Fibroblast of skin of left biceps (primary cell): ENCODE measurements around the gene FBN1.

Source experiments
- DNase-seq, 2 experiments: peaks; one replicate each; pipeline ENCODE4 v3.0.0-alpha.2; 2013; ENCODE audit warnings: low read depth in 2 of 2

The FBN1 gene

DNA sequence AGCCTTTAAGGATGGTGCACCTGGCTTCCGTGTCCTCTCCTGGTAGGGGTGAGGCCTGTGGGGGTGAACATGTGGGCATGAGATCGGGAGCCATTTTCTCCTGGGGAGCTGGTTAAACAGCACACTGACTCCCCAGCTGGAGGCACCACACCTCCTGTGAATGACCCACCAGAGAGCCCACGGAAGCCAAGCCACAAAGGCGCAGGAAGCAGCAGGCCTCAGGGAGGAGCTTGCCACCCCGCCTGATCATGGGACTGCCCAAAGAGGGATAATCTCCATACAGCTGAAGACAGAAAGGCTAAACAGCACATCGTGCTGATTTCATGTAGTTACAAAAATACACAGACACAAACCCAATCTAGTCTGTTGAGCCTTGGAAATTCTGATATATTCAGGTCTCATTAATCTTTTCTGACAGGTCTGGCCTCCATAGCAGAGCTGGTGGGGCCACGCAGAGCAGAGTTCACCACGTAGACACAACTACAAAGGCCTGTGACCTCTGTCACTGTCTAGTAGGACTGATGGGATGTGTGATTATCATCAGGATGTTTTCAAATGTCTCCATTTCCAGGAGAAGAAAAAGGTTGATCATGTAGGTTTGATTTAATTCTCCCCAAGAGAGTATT lies 239.1 kb downstream of the FBN1 start:
- DNase-seq, result no peak

DNA sequence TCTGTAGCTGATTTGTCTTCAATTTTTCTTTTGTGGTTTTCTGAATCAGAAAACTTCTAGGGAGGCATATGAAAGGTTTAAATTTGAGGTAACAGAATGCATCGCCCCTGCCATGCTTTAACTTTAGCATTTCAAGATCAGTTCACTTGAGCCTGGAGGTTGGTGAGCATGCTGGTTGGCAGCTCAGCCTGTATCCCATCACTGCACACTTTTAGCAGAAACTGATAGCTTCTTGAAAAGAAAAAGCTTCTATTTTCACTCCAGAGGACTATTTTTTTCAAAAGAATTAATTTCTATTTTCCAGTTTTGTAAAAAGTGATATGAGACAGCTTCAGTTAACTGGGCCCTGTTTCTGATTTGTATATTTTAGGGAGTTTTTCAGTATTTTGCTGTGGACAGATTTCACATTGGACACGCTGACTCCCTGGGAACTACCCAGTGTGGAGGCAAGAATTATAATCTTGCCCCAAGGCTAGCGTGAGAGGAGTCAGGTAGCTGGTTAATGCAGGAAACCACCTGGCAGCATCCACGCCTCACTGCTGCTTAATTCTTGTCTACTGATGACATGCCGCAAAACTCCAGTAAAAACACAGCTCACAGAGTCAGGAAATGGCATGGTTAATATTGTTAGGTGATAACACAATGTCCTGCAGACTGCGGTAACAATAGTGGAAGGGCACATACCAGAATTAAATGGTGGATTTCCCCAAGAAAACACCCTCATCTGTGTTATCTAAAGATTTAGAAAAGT lies 242.9 kb downstream of the FBN1 start:
- DNase-seq, result no peak

DNA sequence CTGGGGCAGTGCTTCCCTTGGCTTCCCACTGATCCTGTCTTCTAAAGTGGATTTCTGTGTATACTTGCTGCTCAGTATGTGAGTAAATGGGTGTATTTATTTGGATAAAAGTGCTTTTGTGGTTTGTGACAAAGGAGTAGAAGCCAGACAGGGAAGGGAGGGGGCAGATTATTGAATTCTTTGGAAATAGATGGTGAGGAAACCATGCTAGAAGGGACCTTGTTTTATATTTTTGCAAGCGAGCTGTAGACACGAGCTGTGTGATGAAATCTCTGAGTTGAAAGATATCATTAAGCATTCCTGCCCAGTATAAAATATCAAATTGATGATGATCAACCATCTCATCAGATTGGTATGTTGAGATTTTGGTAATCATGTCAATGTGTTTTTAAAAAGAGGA lies 245.4 kb downstream of the FBN1 start:
- peak in 1 of 2 experiments; percentile 47 for DNase-seq

DNA sequence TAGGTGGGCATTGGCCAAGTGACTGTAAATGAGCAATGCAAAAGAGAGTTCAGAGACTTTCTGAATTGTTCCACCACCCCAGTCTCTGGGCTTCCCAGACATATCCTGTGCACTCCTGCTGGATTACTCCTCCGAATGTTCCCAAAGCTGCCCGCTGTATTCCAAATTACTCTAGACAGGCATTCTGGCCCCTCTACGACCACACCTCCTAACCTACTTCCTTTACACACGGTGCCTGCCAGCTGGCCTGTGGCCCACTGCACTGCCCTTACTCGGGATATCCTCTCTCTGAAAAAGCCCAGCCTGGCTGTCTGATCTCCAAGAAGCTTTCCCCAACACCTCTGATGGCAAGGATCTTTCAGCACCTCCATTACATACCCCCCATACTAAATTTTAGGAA lies 247.7 kb downstream of the FBN1 start:
- no peak for DNase-seq

DNA sequence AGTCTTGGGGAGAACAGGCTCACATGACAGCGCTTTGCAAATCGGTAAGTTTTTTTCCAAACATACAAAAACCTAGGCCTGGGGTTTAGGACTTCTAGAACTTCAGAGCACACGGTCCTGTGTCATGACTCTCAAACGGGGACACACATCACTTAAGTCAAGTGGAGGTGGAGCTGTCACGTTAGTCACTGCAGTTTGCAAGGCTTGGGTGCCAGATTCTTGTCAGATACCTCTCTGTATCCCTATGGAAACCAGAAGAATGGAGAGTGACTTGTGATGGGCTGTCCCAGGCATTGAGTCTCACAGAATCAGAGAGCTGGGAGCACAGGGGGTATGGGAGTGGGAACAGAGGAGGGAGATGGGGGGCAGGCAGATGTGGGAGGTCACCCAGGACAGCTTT lies 249.5 kb downstream of the FBN1 start:
- no peak for DNase-seq

DNA sequence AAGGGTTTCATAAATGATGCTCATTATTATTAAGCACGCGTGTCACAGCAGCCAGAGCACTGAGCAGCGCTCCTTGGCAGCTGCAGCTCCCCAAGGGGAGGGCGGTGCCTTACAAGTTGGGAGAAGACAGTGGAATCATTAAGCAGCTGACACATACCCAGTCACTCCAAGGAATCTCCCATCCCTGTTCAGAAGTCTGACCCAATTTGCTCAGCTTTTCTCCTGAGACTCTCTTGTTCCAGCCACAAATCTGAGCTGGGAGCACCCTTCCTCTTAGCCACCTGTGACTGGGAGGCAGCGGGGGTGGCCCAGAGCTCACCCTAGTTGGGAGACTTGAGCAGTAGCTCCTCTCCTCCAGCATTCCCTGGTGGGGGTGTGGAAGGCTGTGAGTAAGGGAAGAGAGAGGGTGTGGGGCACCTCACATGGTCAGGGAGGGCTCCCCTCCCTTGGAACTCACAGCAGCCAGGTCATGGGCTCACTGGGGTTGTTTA lies 249.9 kb downstream of the FBN1 start:
- peak in 1 of 2 experiments; percentile 63 for DNase-seq

DNA sequence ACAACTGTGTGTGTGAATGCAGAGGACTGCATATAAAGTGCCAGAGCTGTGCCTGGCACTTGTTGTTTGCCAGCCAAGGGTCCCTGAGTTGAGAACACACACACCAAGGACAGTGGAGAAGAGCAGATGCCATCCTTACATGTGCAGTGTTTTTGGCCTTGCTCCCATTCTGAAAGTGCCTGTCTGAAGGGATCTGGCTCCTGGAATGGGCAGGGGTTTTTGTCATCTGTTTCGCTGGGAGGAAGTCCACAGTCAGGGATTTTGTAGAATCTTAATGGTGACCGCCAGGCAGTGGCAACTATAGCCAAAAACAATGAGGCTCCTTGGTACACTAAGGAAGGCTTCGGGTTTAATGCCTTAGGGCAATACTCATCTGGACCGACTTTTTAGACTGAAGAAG lies 250.5 kb downstream of the FBN1 start:
- DNase-seq, result no peak

DNA sequence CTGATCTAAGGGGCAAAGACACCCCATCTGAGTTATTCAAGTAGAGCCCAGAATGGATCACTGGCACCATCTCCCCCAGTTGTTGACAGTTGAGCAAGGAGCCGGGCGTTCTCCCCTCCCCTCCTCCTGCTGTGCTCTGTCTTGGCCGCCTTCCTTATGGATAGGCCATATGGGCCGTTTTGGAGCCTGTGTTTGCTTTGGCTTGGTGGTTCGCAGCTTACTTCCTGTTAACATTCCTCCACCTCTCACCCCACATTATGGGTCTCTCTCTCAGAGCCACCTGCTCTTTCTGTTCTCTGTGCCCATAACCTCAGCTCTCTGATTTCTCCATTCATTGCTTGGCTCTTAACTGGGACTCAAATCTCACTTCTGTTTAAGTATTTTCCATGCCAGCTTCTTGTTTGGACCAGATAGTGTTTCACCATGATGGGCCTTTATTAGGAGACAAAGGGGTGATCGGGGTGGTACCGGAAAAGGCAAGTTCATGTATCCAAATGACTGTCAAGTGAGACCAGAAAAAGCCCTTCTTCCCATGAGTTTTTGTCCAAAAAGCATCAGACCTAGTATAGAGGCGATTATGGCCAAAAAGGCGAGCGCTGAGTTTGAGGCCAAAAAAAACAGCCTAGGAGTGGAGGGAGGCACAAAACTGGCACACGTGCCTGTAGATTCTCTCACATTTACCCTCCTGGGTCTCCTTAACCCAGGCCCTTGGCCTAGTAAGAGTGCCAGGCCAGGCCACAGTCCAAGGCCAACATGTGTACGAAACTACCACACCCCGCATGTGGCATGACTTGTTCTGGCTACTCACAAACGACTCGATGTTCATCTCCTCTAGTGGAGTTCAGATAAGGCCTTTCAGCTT lies 251.6 kb downstream of the FBN1 start:
- DNase-seq, result no peak

DNA sequence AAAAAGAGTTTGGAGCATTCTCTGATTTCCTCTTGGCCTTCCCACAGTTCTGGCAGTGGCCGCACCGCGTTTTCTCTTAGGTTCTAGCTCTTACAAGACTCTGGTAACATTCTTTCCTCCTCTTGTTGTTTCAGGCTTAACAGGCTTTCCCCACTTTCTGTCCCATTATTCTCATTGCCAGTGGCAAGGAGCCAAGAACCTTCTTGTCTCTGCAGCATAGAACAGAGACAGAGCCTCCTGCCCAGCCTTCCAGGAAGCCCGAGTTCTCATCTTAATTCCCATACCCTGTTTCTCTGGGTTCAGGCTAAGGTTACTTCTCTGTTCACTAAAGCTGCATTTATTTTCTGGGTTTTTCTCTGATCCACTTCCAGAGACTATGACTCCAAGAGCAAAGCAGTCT lies 253.2 kb downstream of the FBN1 start:
- DNase-seq, result no peak

DNA sequence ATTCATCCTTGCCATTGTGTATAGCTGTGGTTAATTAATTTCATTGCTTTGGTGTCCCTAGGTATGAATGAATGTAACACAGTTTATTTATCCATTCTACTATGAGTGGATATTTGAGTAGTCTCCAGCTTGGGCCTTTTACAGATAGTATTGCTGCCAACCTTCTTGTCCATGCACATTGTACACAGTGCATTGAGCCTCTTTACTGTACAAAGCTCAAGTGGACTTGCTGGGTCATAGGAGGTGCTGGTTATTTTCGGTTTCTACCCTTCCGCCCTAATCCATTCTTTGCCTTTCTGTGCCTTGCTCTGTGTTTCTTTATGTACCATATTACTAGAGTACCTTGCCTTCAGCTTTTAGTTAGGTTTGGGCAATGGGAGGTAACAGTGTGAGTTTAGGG lies 253.6 kb downstream of the FBN1 start:
- DNase-seq, result no peak

DNA sequence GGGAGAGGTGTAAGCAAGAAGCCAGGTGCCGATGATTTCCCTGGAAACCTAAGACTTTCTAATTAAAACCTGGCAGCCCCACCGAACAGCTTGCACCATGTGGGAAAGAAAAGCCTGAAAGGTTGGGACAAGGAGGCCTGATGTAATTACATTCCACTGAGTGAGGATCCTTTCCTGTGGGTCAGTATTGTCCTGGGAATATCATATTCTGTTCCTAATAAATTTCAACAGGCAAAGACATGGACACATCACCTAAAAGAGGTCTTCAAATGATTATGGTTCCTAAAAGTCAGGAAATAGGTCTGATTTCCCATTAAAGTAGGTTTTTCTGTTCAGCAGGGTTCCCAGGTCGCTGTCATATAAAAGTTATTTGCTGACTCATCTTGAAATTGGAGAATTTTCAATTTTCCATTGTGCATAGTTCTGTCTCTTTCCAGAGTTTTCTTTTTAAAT lies 255.8 kb downstream of the FBN1 start:
- no peak for DNase-seq

DNA sequence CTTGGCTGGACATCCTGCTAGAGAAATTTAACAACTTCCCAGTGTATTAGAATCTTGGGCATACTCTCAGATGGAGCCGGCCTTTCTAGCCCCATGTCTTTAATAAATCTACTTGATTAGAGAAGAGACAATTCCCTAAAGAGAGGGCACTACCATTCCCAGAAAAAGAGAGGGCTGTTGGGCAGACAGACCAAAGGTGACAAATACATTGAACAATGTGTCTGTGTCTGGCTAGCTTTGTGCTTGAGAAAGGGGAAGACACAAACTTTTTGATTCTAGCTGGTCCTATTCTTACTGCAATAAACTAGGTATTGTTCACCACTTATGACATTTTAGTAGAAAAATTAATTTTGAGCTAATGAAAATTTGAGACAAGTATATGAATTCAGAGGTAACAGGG lies 256.6 kb downstream of the FBN1 start:
- DNase-seq, result no peak

DNA sequence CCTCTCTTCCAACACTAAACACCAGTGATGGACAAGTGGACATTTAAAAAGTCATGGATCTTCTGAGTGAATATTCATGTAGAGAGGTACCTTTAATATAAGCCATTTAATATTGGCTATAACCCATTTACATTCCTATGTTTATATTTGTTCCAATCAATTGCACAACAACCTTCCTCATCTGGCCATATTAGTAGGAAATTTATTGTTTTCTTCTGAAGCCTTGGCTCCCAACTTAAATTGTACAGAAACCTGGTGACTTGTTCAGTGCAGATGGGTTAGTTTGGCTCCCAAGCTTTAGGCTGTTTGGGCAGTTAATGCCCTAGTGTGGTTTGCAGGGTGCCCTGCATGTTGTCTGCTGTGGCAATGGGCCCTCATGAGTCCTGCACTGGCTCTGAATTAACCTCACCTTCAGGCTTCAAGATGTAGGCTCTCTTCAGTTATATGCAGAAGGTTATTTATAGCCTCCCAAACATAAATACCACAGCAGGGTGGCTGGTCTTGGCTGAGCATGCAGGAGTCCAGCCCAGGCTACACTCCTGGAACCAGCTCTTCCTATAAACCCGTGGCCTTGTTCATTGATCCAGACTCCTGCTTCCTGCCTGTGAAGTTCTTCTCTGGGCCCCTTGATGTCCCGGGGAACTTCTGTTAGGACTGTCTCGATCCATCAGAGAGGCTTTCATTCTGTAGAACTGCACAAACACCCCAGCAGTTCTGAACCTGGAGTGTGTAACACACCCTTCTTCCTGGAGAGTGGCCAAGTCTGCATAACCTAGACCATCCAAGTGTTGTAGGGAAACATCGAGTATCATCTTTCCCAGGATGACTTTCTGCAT lies 257.3 kb downstream of the FBN1 start:
- no peak for DNase-seq

DNA sequence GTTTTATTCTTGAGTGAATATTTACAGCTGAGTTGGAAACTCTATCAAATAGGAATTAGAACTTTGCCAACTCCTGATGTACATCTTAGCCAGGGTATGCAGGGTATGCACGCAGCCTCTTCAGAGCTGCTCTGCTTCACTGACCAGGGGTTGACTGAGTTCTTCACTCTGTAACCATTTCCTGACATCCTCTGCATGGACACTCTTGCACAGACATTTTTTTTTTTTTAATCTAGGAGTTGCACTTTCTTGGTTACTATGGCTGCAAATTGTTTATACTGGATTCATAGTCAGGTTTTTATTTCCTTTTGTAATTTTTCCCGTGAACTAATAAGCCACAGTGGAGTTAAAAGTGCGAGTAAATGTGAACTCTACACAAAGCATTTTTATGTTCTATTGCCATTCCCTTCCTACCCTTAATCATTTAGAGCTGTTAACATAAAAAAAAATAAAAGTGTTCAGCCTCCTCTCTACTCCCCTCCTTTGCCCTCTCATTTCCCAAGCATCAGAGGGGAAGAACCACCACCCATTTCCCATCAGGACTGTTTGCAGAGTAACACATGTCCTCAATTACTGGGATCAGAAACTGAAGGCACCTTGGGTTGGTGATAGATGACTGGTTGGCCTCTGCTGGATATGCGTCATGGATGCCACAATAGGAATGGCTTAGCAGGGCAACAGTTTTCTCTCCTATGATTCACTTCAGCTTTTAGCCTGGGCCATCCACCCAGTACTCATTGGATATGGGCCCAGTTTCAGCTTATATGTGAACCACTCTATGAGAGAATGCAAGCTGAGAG lies 260.3 kb downstream of the FBN1 start:
- peak; percentile 96 to 97 for DNase-seq

DNA sequence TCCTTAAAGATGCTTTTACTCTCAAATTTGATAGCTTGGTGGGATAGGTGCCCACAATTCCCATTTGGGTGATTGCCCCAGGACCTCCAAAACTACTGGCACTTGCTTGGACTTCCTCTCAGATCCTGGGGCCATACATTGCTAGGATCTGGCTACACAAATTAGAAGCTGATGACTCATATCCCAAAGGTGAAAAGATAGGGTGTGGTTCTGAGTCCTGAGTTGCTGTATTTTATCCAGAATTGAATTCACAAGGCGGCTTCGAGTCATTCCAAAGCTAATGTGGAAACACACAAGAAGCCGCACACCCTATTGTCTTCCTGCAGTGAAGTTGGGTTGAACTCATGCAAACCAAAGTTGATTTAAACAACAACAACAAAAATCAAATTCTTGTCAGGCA lies 260.9 kb downstream of the FBN1 start:
- DNase-seq, result no peak

DNA sequence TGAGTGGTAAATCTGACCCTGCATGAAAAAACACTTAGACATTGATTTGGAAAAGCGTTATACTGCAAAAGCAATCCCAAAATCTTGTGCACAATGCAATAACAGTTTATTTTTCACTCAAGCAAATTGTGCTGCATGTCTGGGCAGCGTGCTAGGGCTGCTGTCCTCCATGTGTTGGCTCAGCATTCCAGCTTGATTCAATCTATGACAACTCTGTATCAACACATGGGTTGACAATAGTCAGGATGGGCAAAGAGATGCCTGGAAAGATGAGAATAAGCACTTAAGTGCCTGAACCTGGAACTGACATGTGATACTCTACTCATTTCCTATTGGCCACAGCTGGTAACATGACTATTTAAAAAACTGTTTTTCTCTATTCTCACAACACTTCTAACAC lies 262.5 kb downstream of the FBN1 start:
- no peak for DNase-seq

DNA sequence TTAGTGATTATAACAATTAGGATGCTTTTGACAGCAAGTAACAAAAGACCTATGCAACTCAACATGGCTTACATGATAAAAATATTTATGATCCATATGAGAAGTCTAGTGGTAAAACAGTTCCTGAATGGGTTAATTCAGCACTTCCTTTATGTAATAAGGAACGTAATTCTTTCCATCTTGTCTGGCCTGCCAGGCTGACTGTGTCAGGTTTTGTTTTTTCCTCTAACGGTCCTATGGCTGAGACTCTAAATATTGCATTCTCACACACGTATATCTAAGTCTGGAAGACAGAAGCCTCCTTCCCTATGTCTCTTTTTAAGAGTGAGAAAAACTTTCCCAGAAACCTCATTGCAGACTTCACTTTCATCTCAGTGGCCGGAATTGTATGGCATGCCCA lies 263.6 kb downstream of the FBN1 start:
- no peak for DNase-seq

DNA sequence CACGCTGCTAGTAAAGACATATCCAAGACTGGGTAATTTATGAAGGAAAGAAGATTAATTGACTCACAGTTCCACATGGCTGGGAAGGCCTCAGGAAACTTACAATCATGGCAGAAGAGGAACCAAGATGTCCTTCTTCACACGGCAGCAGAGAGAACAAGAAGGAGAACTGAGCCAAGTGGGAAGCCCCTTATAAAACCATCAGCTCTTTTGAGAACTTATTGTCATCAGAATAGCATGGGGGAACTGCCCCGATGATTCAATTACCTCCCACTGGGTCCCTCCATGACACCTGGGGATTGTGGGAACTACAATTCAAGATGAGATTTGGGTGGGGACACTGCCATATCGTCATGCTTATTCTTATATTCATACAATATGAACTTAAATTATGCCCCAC lies 265.3 kb downstream of the FBN1 start:
- no peak for DNase-seq

DNA sequence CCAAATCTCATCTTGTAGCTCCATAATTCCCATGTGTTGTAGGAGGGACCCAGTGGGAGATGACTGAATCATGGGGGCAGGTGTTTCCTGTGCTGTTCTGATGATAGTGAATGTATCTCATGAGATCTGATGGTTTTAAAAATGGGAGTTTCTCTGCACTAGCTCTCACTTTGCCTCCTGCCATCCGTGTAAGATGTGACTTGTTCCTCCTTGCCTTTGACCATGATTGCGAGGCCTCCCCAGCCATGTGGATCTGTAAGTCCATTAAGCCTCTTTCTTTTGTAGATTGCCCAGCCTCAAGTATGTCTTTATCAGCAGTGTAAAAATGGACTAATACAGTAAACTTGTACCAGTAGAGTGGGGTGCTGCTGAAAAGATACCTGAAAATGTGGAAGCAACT lies 269.7 kb downstream of the FBN1 start:
- no peak for DNase-seq

DNA sequence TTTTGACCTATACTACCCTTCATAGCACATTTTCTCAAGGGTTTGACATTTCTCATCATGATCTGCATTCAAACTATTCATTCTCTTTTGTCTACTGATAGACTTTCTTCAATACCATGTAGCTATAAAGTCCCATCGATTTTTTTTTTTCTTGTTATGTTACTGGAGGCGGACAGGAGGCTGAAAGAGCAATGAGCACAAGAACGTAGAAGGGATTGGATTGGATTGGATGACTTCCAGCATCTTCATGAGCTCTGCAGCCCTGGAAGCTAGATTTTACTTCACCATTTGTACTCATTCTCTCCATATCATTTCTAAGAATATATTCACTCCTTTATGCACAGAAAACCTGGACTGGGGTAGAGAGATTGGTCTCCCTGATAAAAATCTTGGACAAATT lies 271.0 kb downstream of the FBN1 start:
- no peak for DNase-seq
